T-helper 2 cell treated with Interferon-gamma antibody and Interleukin-4, amounts not matched to agents 5 μg/mL and 100 μg/mL, for 36 hours (primary cell): ENCODE results near the gene PITPNM2.

Experiments
- DNase-seq: peaks from one replicate; pipeline ENCODE4 v3.0.0; 2021; ENCODE audit warnings: low spot score
- H3K27ac Mint-ChIP-seq: one replicate; pipeline ENCODE4 v1.8.0; 2021; ENCODE audit warnings: mild to moderate bottlenecking, mixed read lengths
- H3K27me3 Mint-ChIP-seq: one replicate; pipeline ENCODE4 v1.8.0; 2021; ENCODE audit warnings: low read depth, mixed read lengths
- H3K36me3 Mint-ChIP-seq: one replicate; pipeline ENCODE4 v1.8.0; 2021; ENCODE audit warnings: low read depth, mixed read lengths
- H3K4me1 Mint-ChIP-seq: one replicate; pipeline ENCODE4 v1.8.0; 2021; ENCODE audit warnings: low read depth, mixed read lengths
- H3K4me3 Mint-ChIP-seq: one replicate; pipeline ENCODE4 v1.8.0; 2022; ENCODE audit warnings: mild to moderate bottlenecking, moderate library complexity, mixed read lengths
- H3K9me3 Mint-ChIP-seq: one replicate; pipeline ENCODE4 v1.8.0; 2021; ENCODE audit warnings: mixed read lengths

Gene PITPNM2

GRCh38 chr12:123121670-123122069, 29.2 kb downstream of the PITPNM2 start:
- peak overlapping the region; percentile 67 for H3K27ac Mint-ChIP-seq
- peak overlapping the region; percentile 34 for H3K4me3 Mint-ChIP-seq
- H3K9me3 Mint-ChIP-seq: no peaks in the 10 kb centered on the region
- H3K36me3 Mint-ChIP-seq: peaks cover 3% of the 10 kb centered on the region
- H3K27me3 Mint-ChIP-seq: no peaks in the 10 kb centered on the region
- DNase-seq: no peak
- peaks cover 38% of the 10 kb centered on the region for H3K4me1 Mint-ChIP-seq

GRCh38 chr12:123120452-123121166, 30.3 kb downstream of the PITPNM2 start:
- peak overlapping the region; percentile 92 for H3K27ac Mint-ChIP-seq
- no peaks in the 10 kb centered on the region for H3K27me3 Mint-ChIP-seq
- peak; percentile 35 for DNase-seq
- H3K36me3 Mint-ChIP-seq: peaks cover 3% of the 10 kb centered on the region
- peaks cover 42% of the 10 kb centered on the region for H3K4me1 Mint-ChIP-seq
- peak overlapping the region; percentile 34 for H3K4me3 Mint-ChIP-seq
- H3K9me3 Mint-ChIP-seq: no peaks in the 10 kb centered on the region

- peaks cover 3% of the 10 kb centered on the region for H3K36me3 Mint-ChIP-seq
- H3K27ac Mint-ChIP-seq: peak overlapping the region; percentile 92
- H3K4me3 Mint-ChIP-seq: peak overlapping the region; percentile 34
- DNase-seq: peak; percentile 38
- H3K4me1 Mint-ChIP-seq: peaks cover 50% of the 10 kb centered on the region
- H3K27me3 Mint-ChIP-seq: no peaks in the 10 kb centered on the region
- H3K9me3 Mint-ChIP-seq: no peaks in the 10 kb centered on the region
These were observed 31.1 kb downstream of the PITPNM2 start for GRCh38 chr12:123119808-123120207.

- no peaks in the 10 kb centered on the region for H3K9me3 Mint-ChIP-seq
These were observed 32.4 kb downstream of the PITPNM2 start for GRCh38 chr12:123118497-123118896.

GRCh38 chr12:123115409-123116121, 35.3 kb downstream of the PITPNM2 start:
- Mint-ChIP-seq H3K4me1 (peaks cover 29% of the 10 kb centered on the region), H3K27me3 (no peaks in the 10 kb centered on the region), H3K36me3 (peaks cover 2% of the 10 kb centered on the region), H3K27ac (no peak overlapping the region), H3K4me3 (no peak overlapping the region), H3K9me3 (no peaks in the 10 kb centered on the region)
- no peak for DNase-seq

More at GRCh38 chr12:123118497-123118896, 32.4 kb downstream of the PITPNM2 start:
- Mint-ChIP-seq H3K27ac (no peak overlapping the region), H3K4me1 (peaks cover 53% of the 10 kb centered on the region), H3K36me3 (peaks cover 3% of the 10 kb centered on the region), H3K27me3 (no peaks in the 10 kb centered on the region), H3K4me3 (no peak overlapping the region)
- no peak for DNase-seq

GRCh38 chr12:123114304-123115083, 36.4 kb downstream of the PITPNM2 start:
- Mint-ChIP-seq H3K4me3 (no peak overlapping the region), H3K27me3 (no peaks in the 10 kb centered on the region), H3K4me1 (peaks cover 18% of the 10 kb centered on the region), H3K36me3 (peaks cover 5% of the 10 kb centered on the region), H3K27ac (no peak overlapping the region), H3K9me3 (no peaks in the 10 kb centered on the region)
- no peak for DNase-seq

GRCh38 chr12:123113026-123113425, 37.9 kb downstream of the PITPNM2 start:
- no peaks in the 10 kb centered on the region for H3K27me3 Mint-ChIP-seq
- H3K4me1 Mint-ChIP-seq: peaks cover 20% of the 10 kb centered on the region
- no peak overlapping the region for H3K4me3 Mint-ChIP-seq
- no peak for DNase-seq
- no peaks in the 10 kb centered on the region for H3K9me3 Mint-ChIP-seq
- no peak overlapping the region for H3K27ac Mint-ChIP-seq
- peaks cover 3% of the 10 kb centered on the region for H3K36me3 Mint-ChIP-seq

GRCh38 chr12:123111498-123112165, 39.3 kb downstream of the PITPNM2 start:
- Mint-ChIP-seq H3K4me3 (no peak overlapping the region), H3K36me3 (peaks cover 12% of the 10 kb centered on the region), H3K27ac (no peak overlapping the region), H3K4me1 (peaks cover 34% of the 10 kb centered on the region), H3K9me3 (no peaks in the 10 kb centered on the region), H3K27me3 (no peaks in the 10 kb centered on the region)
- no peak for DNase-seq

GRCh38 chr12:123109319-123109772, 41.5 kb downstream of the PITPNM2 start:
- Mint-ChIP-seq H3K4me3 (no peak overlapping the region), H3K4me1 (peaks cover 39% of the 10 kb centered on the region)

GRCh38 chr12:123108682-123109066, 42.2 kb downstream of the PITPNM2 start:
- no peak for DNase-seq
- Mint-ChIP-seq H3K9me3 (no peaks in the 10 kb centered on the region), H3K36me3 (peaks cover 18% of the 10 kb centered on the region), H3K27ac (peak overlapping the region; percentile 61), H3K4me3 (no peak overlapping the region), H3K27me3 (no peaks in the 10 kb centered on the region), H3K4me1 (peaks cover 39% of the 10 kb centered on the region)

More at GRCh38 chr12:123109319-123109772, 41.5 kb downstream of the PITPNM2 start:
- no peak for DNase-seq
- Mint-ChIP-seq H3K27me3 (no peaks in the 10 kb centered on the region), H3K27ac (no peak overlapping the region), H3K36me3 (peaks cover 18% of the 10 kb centered on the region), H3K9me3 (no peaks in the 10 kb centered on the region)

- H3K4me3 Mint-ChIP-seq: no peak overlapping the region
- H3K27ac Mint-ChIP-seq: peak overlapping the region; percentile 97
- no peaks in the 10 kb centered on the region for H3K27me3 Mint-ChIP-seq
- DNase-seq: no peak
- H3K4me1 Mint-ChIP-seq: peaks cover 40% of the 10 kb centered on the region
- peaks cover 18% of the 10 kb centered on the region for H3K36me3 Mint-ChIP-seq
- H3K9me3 Mint-ChIP-seq: no peaks in the 10 kb centered on the region
These were observed 42.8 kb downstream of the PITPNM2 start for GRCh38 chr12:123107926-123108681.

GRCh38 chr12:123106640-123107359, 44.1 kb downstream of the PITPNM2 start:
- peak overlapping the region; percentile 66 for H3K4me3 Mint-ChIP-seq
- peaks cover 46% of the 10 kb centered on the region for H3K4me1 Mint-ChIP-seq
- no peaks in the 10 kb centered on the region for H3K27me3 Mint-ChIP-seq
- DNase-seq: peak; percentile 77
- H3K27ac Mint-ChIP-seq: peak overlapping the region; percentile 97
- H3K36me3 Mint-ChIP-seq: peaks cover 18% of the 10 kb centered on the region
- H3K9me3 Mint-ChIP-seq: no peaks in the 10 kb centered on the region
